ENCODE results near the gene ISYNA1.

DNA sequence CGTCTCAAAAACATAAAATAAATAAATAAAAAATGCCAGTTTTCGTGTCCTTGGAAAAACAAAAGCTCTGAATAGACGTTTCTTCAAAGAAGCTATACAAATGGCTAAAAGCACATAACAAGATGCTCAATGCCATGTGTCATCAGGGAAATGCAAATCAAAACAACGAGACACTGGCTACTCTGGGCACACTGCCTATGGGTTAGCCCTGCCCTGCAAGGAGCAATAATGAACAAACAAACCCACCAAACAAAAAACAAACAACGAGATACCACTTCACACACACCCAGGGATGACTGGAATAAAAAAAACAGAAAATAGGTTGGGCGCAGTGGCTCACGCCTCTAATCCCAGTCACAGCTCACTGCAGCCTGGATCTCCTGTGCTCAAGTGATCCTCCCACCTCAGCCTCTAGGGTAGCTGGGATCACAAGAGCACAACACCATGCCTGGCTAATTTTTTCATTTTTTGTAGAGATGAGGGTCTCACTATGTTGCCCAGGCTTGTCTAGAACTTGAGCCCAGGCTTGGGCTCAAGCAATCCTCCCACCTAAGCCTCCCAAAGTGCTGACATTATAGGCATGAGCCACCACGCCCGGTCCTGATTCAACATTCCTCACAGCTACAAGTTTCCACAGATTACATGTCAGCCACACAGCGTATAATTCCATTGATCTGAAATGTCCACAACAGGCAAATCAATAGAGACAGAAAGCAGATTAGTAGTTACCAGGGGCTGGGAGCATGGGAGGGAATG lies 15.5 kb upstream of the ISYNA1 start:
- TF ChIP-seq, protein P1, sequence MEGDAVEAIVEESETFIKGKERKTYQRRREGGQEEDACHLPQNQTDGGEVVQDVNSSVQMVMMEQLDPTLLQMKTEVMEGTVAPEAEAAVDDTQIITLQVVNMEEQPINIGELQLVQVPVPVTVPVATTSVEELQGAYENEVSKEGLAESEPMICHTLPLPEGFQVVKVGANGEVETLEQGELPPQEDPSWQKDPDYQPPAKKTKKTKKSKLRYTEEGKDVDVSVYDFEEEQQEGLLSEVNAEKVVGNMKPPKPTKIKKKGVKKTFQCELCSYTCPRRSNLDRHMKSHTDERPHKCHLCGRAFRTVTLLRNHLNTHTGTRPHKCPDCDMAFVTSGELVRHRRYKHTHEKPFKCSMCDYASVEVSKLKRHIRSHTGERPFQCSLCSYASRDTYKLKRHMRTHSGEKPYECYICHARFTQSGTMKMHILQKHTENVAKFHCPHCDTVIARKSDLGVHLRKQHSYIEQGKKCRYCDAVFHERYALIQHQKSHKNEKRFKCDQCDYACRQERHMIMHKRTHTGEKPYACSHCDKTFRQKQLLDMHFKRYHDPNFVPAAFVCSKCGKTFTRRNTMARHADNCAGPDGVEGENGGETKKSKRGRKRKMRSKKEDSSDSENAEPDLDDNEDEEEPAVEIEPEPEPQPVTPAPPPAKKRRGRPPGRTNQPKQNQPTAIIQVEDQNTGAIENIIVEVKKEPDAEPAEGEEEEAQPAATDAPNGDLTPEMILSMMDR (IDR thresholded peaks at IDR 0.05; ENCODE audit: low read length), result no peak
- TF ChIP-seq EZH2 (IDR thresholded peaks at IDR 0.05; ENCODE audit: borderline replicate concordance, low read length), result no peak
